MM.1S (cell line): ENCODE measurements around the gene GFER.

Experiments
- DNase-seq: peaks from one replicate; pipeline ENCODE4 v3.0.0-alpha.2; 2015
- H2AFZ ChIP-seq: fragments of 300-600 bp; sonication (generic); 2 replicates; pipeline ENCODE4 v1.6.0; 2016; ENCODE audit warnings: antibody characterized with exemption, low read length
- H3F3A ChIP-seq: fragments of 300-600 bp; sonication (generic); 2 replicates; pipeline ENCODE4 v1.6.1; 2016; ENCODE audit warnings: mild to moderate bottlenecking, antibody characterized with exemption, low read length, moderate library complexity, mixed read lengths; ENCODE audit not compliant: insufficient read depth
- H3K27ac ChIP-seq: fragments of 300-600 bp; sonication (generic); 2 replicates; pipeline ENCODE4 v1.5.1; 2016; ENCODE audit warnings: mild to moderate bottlenecking, low read length
- H3K27me3 ChIP-seq: fragments of 300-600 bp; sonication (generic); replicated peaks from 2 replicates; pipeline ENCODE4 v1.6.0; 2016; ENCODE audit warnings: low read length; ENCODE audit not compliant: insufficient read depth
- H3K36me3 ChIP-seq: fragments of 300-600 bp; sonication (generic); replicated peaks from 2 replicates; pipeline ENCODE4 v1.6.1; 2016; ENCODE audit warnings: mild to moderate bottlenecking, low read length, mixed read lengths; ENCODE audit not compliant: insufficient read depth
- H3K4me1 ChIP-seq: fragments of 300-600 bp; sonication (generic); 2 replicates; pipeline ENCODE4 v1.6.1; 2016; ENCODE audit warnings: low read length, mixed read lengths
- H3K4me2 ChIP-seq: fragments of 300-600 bp; sonication (generic); 2 replicates; pipeline ENCODE4 v1.6.0; 2016; ENCODE audit warnings: low read depth, low read length
- H3K4me3 ChIP-seq: fragments of 300-600 bp; sonication (generic); 2 replicates; pipeline ENCODE4 v1.5.1; 2016; ENCODE audit warnings: low read length, mixed read lengths
- H3K79me2 ChIP-seq: fragments of 300-600 bp; sonication (generic); 2 replicates; pipeline ENCODE4 v1.6.1; 2016; ENCODE audit warnings: mixed run types, low read length, mixed read lengths
- H3K9ac ChIP-seq: fragments of 300-600 bp; sonication (generic); 2 replicates; pipeline ENCODE4 v1.6.1; 2016; ENCODE audit warnings: low read length, mixed read lengths
- H3K9me2 ChIP-seq: fragments of 300-600 bp; sonication (generic); replicated peaks from 2 replicates; pipeline ENCODE4 v1.6.1; 2016; ENCODE audit warnings: mild to moderate bottlenecking, low read length, mixed read lengths; ENCODE audit not compliant: insufficient read depth
- H3K9me3 ChIP-seq: fragments of 300-600 bp; sonication (generic); replicated peaks from 2 replicates; pipeline ENCODE4 v1.6.1; 2016; ENCODE audit warnings: mild to moderate bottlenecking, low read length, mixed read lengths; ENCODE audit not compliant: insufficient read depth
- H4K20me1 ChIP-seq: fragments of 300-600 bp; sonication (generic); 2 replicates; pipeline ENCODE4 v1.6.1; 2016; ENCODE audit warnings: mild to moderate bottlenecking, low read length, moderate library complexity, mixed read lengths; ENCODE audit not compliant: insufficient read depth
- CTCF ChIP-seq: fragments of 300-600 bp; sonication (generic); IDR thresholded peaks from 2 replicates; pipeline ENCODE4 v1.5.1; 2016; ENCODE audit warnings: antibody characterized with exemption, low read length, mixed read lengths
- EZH2 ChIP-seq: fragments of 300-600 bp; sonication (generic); optimal IDR thresholded peaks from 2 replicates; pipeline ENCODE3; 2017; ENCODE audit warnings: low read depth, mild to moderate bottlenecking, antibody characterized with exemption, low read length, mixed read lengths
- EZH2phosphoT487 ChIP-seq: fragments of 300-600 bp; sonication (generic); IDR thresholded peaks from 2 replicates; pipeline ENCODE4 v1.6.1; 2018; ENCODE audit warnings: antibody characterized with exemption, low read length

Gene GFER

GRCh38 chr16:2037115-2037514, 53.1 kb downstream of the GFER start:
- H3K27ac ChIP-seq, result no peak overlapping the region
- H3K27me3 ChIP-seq, result peaks cover 26% of the 10 kb centered on the region
- H2AFZ ChIP-seq, result no peak overlapping the region
- H3K9ac ChIP-seq, result no peak overlapping the region
- H4K20me1 ChIP-seq, result no peaks in the 10 kb centered on the region
- no peaks in the 10 kb centered on the region for H3K9me2 ChIP-seq
- no peak overlapping the region for H3K4me2 ChIP-seq
- DNase-seq, result no peak
- TF ChIP-seq EZH2phosphoT487 (no peak), CTCF (no peak), EZH2 (no peak)
- H3K36me3 ChIP-seq, result no peaks in the 10 kb centered on the region
- no peaks in the 10 kb centered on the region for H3K79me2 ChIP-seq
- no peak overlapping the region for H3K4me3 ChIP-seq
- no peaks in the 10 kb centered on the region for H3K4me1 ChIP-seq
- H3K9me3 ChIP-seq, result no peaks in the 10 kb centered on the region
- H3F3A ChIP-seq, result no peaks in the 10 kb centered on the region
